Tibial nerve (tissue), 4 donors: ENCODE data around the gene MAP3K12. TPM values are rescaled to one million over a fixed set of nuclear protein-coding genes. Genes with fewer than 3 reads are reported as not detected.
A peak's percentile ranks its signal among the peaks of the same experiment; 100 is the strongest.
"Not testable (repeated sequence)": the region's sequence is repeated elsewhere in the genome, so short reads cannot be mapped to it uniquely, and the experiment has no call there.

ENCODE experiments used
- DNase-seq, 2 donors: peaks; one replicate each; pipeline ENCODE4 v3.0.0-alpha.2; 2019; ENCODE audit warnings: low spot score in 2 of 2
- H3K27ac ChIP-seq, 4 donors: fragments of 200-600 bp; sonication (generic) in 3 of 4; one replicate each; pipeline ENCODE4 v1.5.1; 2017 to 2019; ENCODE audit warnings: mild to moderate bottlenecking in 1 of 4
- H3K27me3 ChIP-seq, 2 donors: fragments of 200-600 bp; sonication (generic) in 1 of 2; one replicate each; pipeline versions ENCODE4 v1.5.1 to v1.6.0; 2017 to 2019
- H3K36me3 ChIP-seq, 3 donors: fragments of 200-600 bp; sonication (generic); one replicate each; pipeline ENCODE4 v1.5.1; 2018 to 2019
- H3K4me1 ChIP-seq, 4 donors: fragments of 200-600 bp; sonication (generic) in 3 of 4; one replicate each; pipeline ENCODE4 v1.5.1; 2017 to 2019
- H3K4me3 ChIP-seq, 4 donors: fragments of 200-600 bp; sonication (generic) in 3 of 4; one replicate each; pipeline ENCODE4 v1.5.1; 2017 to 2019; ENCODE audit warnings: mild to moderate bottlenecking in 1 of 4, moderate library complexity in 1 of 4
- H3K9me3 ChIP-seq, 4 donors: fragments of 200-600 bp; sonication (generic) in 3 of 4; one replicate each; pipeline ENCODE4 v1.5.1; 2017 to 2019
- CTCF ChIP-seq, 5 experiments: fragments of 200-600 bp in 3 of 5; fragments of 450-650 bp in 2 of 5; sonication (generic) in 3 of 5; IDR thresholded peaks; one replicate each; pipeline ENCODE4 v1.5.1; 2016 to 2019; ENCODE audit warnings: antibody characterized with exemption in 5 of 5, mild to moderate bottlenecking in 3 of 5, moderate library complexity in 2 of 5
- EP300 ChIP-seq, 2 donors: sonication (generic); formaldehyde crosslinking; IDR thresholded peaks; one replicate each; pipeline ENCODE4 v1.6.1; 2017; ENCODE audit warnings: antibody characterized with exemption in 2 of 2, mild to moderate bottlenecking in 1 of 2
- POLR2A ChIP-seq, 2 donors: fragments of 450-650 bp; IDR thresholded peaks; one replicate each; pipeline ENCODE4 v1.6.1; 2017; ENCODE audit warnings: antibody characterized with exemption in 2 of 2, mild to moderate bottlenecking in 2 of 2, moderate library complexity in 2 of 2
- WGBS, 2 donors: methylation state at CpG; one replicate each; pipeline ENCODE4 v1.1.5; 2018; 5-methylcytosine and 5-hydroxymethylcytosine counted together
- small RNA-seq: library from RNA; depleted of rRNA; stranded (forward); fragments of <200 nt; gene quantifications from one replicate; pipeline ENCODE3, GENCODE V24; 2016
- total RNA-seq, 4 donors: library from RNA; depleted of rRNA; stranded (reverse); fragments of >200 nt; gene quantifications; one replicate each; pipeline ENCODE4 v1.1.0, GENCODE V29; 2016

Gene MAP3K12
- total RNA-seq, 4 donors from 2014 or later: 35.6 to 95.1 (median 58.3) TPM

- Histone ChIP-seq H3K27ac (peak within 1 kb of the TSS; percentile 74 to 92 (median 90)), H3K36me3 (peaks cover 0 to 28% (median 3%) of the 10 kb centered on the region in 3 donors), H3K9me3 (no peaks in the 10 kb centered on the region), H3K4me3 (peak within 1 kb of the TSS; percentile 53 to 87 (median 66)), H3K27me3 (no peaks in the 10 kb centered on the region), H3K4me1 (peaks cover 0 to 41% (median 12%) of the 10 kb centered on the region in 4 donors)
- 1% methylated on average over 30 to 31 of the region's 31 CpGs for WGBS, 2 donors
- no peak for TF ChIP-seq CTCF (IDR thresholded peaks at IDR 0.05)
- peak; percentile 30 to 96 for TF ChIP-seq EP300 (IDR thresholded peaks at IDR 0.05)
- peak; percentile 85 to 91 for TF ChIP-seq POLR2A (IDR thresholded peaks at IDR 0.05)
- peak; percentile 98 for DNase-seq
Measured at GRCh38 chr12:53441040-53441833, 58.0 kb downstream of the MAP3K12 start, which contains the start of gene PRR13. Gene PRR13 (plus strand): TSS chr12:53441734. CDS start chr12:53442715, 981 bp downstream.

GRCh38 chr12:53439582-53439981 lies 59.7 kb downstream of the MAP3K12 start:
- H3K27ac ChIP-seq, DNase-seq, H3K9me3 ChIP-seq, H3K4me3 ChIP-seq, H3K27me3 ChIP-seq: not testable (repeated sequence)
- peaks cover 0 to 32% (median 12%) of the 10 kb centered on the region in 4 donors for H3K4me1 ChIP-seq
- H3K36me3 ChIP-seq: peaks cover 0 to 11% (median 3%) of the 10 kb centered on the region in 3 donors

GRCh38 chr12:53435326-53435725 lies 63.9 kb downstream of the MAP3K12 start:
- H3K4me3 ChIP-seq, H3K9me3 ChIP-seq, DNase-seq, H3K36me3 ChIP-seq, H3K27me3 ChIP-seq, H3K4me1 ChIP-seq, H3K27ac ChIP-seq: not testable (repeated sequence)
- 89 to 96% methylated on average over 9 of the region's 9 CpGs for WGBS, 2 donors

GRCh38 chr12:53431187-53431586 lies 68.1 kb downstream of the MAP3K12 start:
- no peaks in the 10 kb centered on the region for H3K4me1 ChIP-seq
- no peaks in the 10 kb centered on the region for H3K36me3 ChIP-seq
- H3K4me3 ChIP-seq: no peak overlapping the region
- no peak overlapping the region for H3K27ac ChIP-seq
- no peaks in the 10 kb centered on the region for H3K27me3 ChIP-seq
- H3K9me3 ChIP-seq: no peaks in the 10 kb centered on the region
- 72 to 80% methylated on average over 7 of the region's 7 CpGs for WGBS, 2 donors
- DNase-seq: no peak
- TF ChIP-seq EP300 (IDR thresholded peaks at IDR 0.05): no peak
- no peak for TF ChIP-seq CTCF (IDR thresholded peaks at IDR 0.05)
- TF ChIP-seq POLR2A (IDR thresholded peaks at IDR 0.05): no peak

- no peak for DNase-seq
- Histone ChIP-seq H3K9me3 (no peaks in the 10 kb centered on the region), H3K27me3 (no peaks in the 10 kb centered on the region), H3K36me3 (no peaks in the 10 kb centered on the region), H3K4me1 (no peaks in the 10 kb centered on the region), H3K4me3 (no peak overlapping the region), H3K27ac (no peak overlapping the region)
- TF ChIP-seq CTCF (IDR thresholded peaks at IDR 0.05) (no peak), EP300 (IDR thresholded peaks at IDR 0.05) (no peak), POLR2A (IDR thresholded peaks at IDR 0.05) (no peak)
- 87% methylated on average over 5 of the region's 5 CpGs for WGBS, 2 donors
Measured at GRCh38 chr12:53430116-53430515, 69.1 kb downstream of the MAP3K12 start.

Small RNAs within 50 kb of the gene (small RNA-seq; reads per million reads assigned to genes)
- not detected for gene AC023509.3

Other genes with a start within 250 kb of the MAP3K12 start
- gene ESPL1, start 231.2 kb downstream of the MAP3K12 start, total RNA-seq: 1 to 10 TPM in 3 of 4 donors, not detected in 1; 2.2 to 8.7 (median 2.5) TPM
- 100 to 1,000 TPM; 518 to 673 (median 591) TPM for gene PFDN5, start 203.9 kb downstream of the MAP3K12 start, total RNA-seq
- gene MYG1, start 199.8 kb downstream of the MAP3K12 start, total RNA-seq: 10 to 100 TPM; 49.2 to 82.8 (median 54.3) TPM
- 10 to 100 TPM; 55.5 to 76.8 (median 64.5) TPM for gene AAAS, start 177.8 kb downstream of the MAP3K12 start, total RNA-seq
- under 1 TPM in 1 of 4 donors, not detected in 3; 0.21 TPM for gene SP7, start 163.1 kb downstream of the MAP3K12 start, total RNA-seq
- gene SP1, start 119.3 kb downstream of the MAP3K12 start, total RNA-seq: 10 to 100 TPM; 45.3 to 81.5 (median 65.0) TPM
- not detected for gene AMHR2, start 75.6 kb downstream of the MAP3K12 start, total RNA-seq
- 100 to 1,000 TPM in 1 of 4 donors, 10 to 100 TPM in 3; 54.6 to 125 (median 57.0) TPM for gene PRR13, start 57.7 kb downstream of the MAP3K12 start, total RNA-seq
- gene PCBP2, start 47.4 kb downstream of the MAP3K12 start, total RNA-seq: 100 to 1,000 TPM; 414 to 583 (median 490) TPM
- 10 to 100 TPM; 25.3 to 56.4 (median 36.1) TPM for gene TARBP2, start 1.8 kb upstream of the MAP3K12 start, total RNA-seq
- not detected for gene NPFF, start 8.0 kb upstream of the MAP3K12 start, total RNA-seq
- 10 to 100 TPM; 30.1 to 47.9 (median 34.4) TPM for gene ATF7, start 126.9 kb upstream of the MAP3K12 start, total RNA-seq
- 100 to 1,000 TPM; 191 to 223 (median 208) TPM for gene ATP5MC2, start 176.6 kb upstream of the MAP3K12 start, total RNA-seq
- 100 to 1,000 TPM; 226 to 383 (median 285) TPM for gene CALCOCO1, start 228.0 kb upstream of the MAP3K12 start, total RNA-seq